ENCODE results near the gene PEAK3.

GRCh38 chr19:2244125-2244411 is 37.9 kb downstream of the PEAK3 start:
- TF ChIP-seq, protein P1, sequence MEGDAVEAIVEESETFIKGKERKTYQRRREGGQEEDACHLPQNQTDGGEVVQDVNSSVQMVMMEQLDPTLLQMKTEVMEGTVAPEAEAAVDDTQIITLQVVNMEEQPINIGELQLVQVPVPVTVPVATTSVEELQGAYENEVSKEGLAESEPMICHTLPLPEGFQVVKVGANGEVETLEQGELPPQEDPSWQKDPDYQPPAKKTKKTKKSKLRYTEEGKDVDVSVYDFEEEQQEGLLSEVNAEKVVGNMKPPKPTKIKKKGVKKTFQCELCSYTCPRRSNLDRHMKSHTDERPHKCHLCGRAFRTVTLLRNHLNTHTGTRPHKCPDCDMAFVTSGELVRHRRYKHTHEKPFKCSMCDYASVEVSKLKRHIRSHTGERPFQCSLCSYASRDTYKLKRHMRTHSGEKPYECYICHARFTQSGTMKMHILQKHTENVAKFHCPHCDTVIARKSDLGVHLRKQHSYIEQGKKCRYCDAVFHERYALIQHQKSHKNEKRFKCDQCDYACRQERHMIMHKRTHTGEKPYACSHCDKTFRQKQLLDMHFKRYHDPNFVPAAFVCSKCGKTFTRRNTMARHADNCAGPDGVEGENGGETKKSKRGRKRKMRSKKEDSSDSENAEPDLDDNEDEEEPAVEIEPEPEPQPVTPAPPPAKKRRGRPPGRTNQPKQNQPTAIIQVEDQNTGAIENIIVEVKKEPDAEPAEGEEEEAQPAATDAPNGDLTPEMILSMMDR (IDR thresholded peaks at IDR 0.05), result no peak
- no peak for TF ChIP-seq POLR2A (IDR thresholded peaks at IDR 0.05)

Measured in thyroid gland (tissue), 4 donors.